BLaER1 (cell line): ENCODE data around the gene TMEM89.

Experiments used
- H3K27ac ChIP-seq: shearing (Covaris generic); formaldehyde crosslinking; 2 replicates; pipeline ENCODE4 v1.8.1; 2022
- H3K27me3 ChIP-seq: shearing (Covaris generic); formaldehyde crosslinking; 2 replicates; pipeline ENCODE4 v1.8.1; 2022
- H3K36me3 ChIP-seq: shearing (Covaris generic); formaldehyde crosslinking; 2 replicates; pipeline ENCODE4 v1.8.1; 2022
- H3K4me1 ChIP-seq: shearing (Covaris generic); formaldehyde crosslinking; 2 replicates; pipeline ENCODE4 v1.8.1; 2022
- H3K4me2 ChIP-seq: shearing (Covaris generic); formaldehyde crosslinking; 2 replicates; pipeline ENCODE4 v1.8.1; 2022
- H3K4me3 ChIP-seq: shearing (Covaris generic); formaldehyde crosslinking; 2 replicates; pipeline ENCODE4 v1.8.1; 2022
- H3K9ac ChIP-seq: shearing (Covaris generic); formaldehyde crosslinking; 2 replicates; pipeline ENCODE4 v1.8.1; 2022
- H3K9me3 ChIP-seq: shearing (Covaris generic); formaldehyde crosslinking; 2 replicates; pipeline ENCODE4 v1.8.1; 2022
- H4K20me1 ChIP-seq: shearing (Covaris generic); formaldehyde crosslinking; 2 replicates; pipeline ENCODE4 v1.8.1; 2022
- Cebpa-rat ChIP-seq: shearing (Covaris generic); IDR thresholded peaks from 2 replicates; pipeline ENCODE4 v1.8.1; 2022

TMEM89 gene

DNA sequence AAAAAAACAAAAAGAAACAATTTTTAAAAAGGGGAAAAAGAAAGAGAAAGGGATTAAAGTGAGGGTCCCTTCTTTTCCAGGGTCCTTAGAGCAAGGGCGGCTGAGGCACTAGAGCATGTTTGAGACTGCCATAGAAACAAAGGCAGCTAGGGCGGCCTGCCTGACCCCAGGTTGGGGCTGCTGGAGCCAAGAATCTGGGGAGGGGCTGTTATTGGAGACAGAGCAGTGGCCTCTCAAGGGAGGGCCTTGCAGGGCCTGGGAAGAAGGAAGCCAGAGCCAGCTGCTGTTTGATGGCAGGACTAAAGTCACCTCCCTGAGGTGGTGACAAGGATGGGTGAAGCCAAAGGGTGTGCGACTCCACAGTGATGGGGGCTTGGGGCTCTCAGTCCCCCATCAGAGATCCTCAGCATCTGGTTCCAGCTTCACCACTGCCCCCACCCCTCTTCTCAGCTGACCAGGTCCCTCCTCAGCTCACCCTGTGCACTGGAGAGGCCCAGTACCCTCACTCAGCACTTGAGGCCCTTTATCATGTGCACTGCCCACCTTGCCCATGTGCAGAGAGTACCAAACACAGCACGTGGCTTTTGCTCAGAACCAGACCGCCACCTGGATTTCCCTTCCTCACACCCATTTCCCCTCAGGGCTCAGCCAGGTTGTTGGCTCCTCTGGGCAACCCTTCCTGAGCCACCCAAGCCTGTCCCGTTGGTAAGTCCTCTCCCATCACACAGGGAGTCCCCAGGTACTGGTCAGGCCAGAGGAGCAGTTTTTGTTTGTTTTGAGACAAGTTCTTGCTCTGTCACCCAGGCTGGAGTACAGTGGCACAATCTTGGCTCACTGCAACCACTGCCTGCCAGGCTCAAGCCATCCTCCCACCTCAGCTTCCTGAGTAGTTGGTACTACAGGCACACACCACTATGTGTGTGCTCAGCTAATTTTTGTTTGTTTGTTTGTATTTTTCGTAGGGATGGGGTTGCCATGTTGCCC, 1.7 kb downstream of the TMEM89 start:
- no peak for TF ChIP-seq Cebpa-rat
- Histone ChIP-seq H4K20me1 (no peaks in the 10 kb centered on the region), H3K4me2 (no peak overlapping the region), H3K27ac (no peak overlapping the region), H3K4me1 (no peaks in the 10 kb centered on the region), H3K36me3 (peaks cover 53% of the 10 kb centered on the region), H3K9ac (no peak overlapping the region), H3K27me3 (no peaks in the 10 kb centered on the region), H3K4me3 (no peak overlapping the region), H3K9me3 (peaks cover 33% of the 10 kb centered on the region)

- H3K4me1 ChIP-seq, result no peaks in the 10 kb centered on the region
- H3K4me3 ChIP-seq, result peak overlapping the region; percentile 2; the same call in 1 of the 2 replicates
- no peak overlapping the region for H3K9ac ChIP-seq
- H3K27me3 ChIP-seq, result no peaks in the 10 kb centered on the region
- no peak for TF ChIP-seq Cebpa-rat
- no peaks in the 10 kb centered on the region for H4K20me1 ChIP-seq
- H3K4me2 ChIP-seq, result no peak overlapping the region
- H3K27ac ChIP-seq, result no peak overlapping the region
- peaks cover 38% of the 10 kb centered on the region for H3K36me3 ChIP-seq
- peaks cover 33% of the 10 kb centered on the region for H3K9me3 ChIP-seq
Measured at GRCh38 chr3:48617559-48617958, 4.0 kb downstream of the TMEM89 start.

- H3K27ac ChIP-seq, result no peak overlapping the region
- H3K4me2 ChIP-seq, result no peak overlapping the region
- no peak overlapping the region for H3K9ac ChIP-seq
- no peak for TF ChIP-seq Cebpa-rat
- H3K4me3 ChIP-seq, result no peak overlapping the region
- no peaks in the 10 kb centered on the region for H3K27me3 ChIP-seq
- no peaks in the 10 kb centered on the region for H4K20me1 ChIP-seq
- H3K36me3 ChIP-seq, result peaks cover 16% of the 10 kb centered on the region
- H3K4me1 ChIP-seq, result peaks cover 13% of the 10 kb centered on the region
- H3K9me3 ChIP-seq, result peaks cover 33% of the 10 kb centered on the region
Measured at GRCh38 chr3:48614044-48614443, 7.5 kb downstream of the TMEM89 start.

GRCh38 chr3:48612309-48612708, 9.3 kb downstream of the TMEM89 start:
- Histone ChIP-seq H3K27ac (no peak overlapping the region), H3K4me2 (no peak overlapping the region), H3K27me3 (no peaks in the 10 kb centered on the region), H4K20me1 (no peaks in the 10 kb centered on the region), H3K4me3 (no peak overlapping the region), H3K36me3 (peaks cover 13% of the 10 kb centered on the region), H3K9me3 (peaks cover 17% of the 10 kb centered on the region), H3K4me1 (peaks cover 25% of the 10 kb centered on the region), H3K9ac (no peak overlapping the region)
- no peak for TF ChIP-seq Cebpa-rat

GRCh38 chr3:48609088-48610005, 12.2 kb downstream of the TMEM89 start, which contains the start of gene UQCRC1:
UQCRC1 (minus strand) TSS chr3:48609646; CDS start chr3:48609620, 26 bp downstream.
- no peak for TF ChIP-seq Cebpa-rat
- Histone ChIP-seq H3K27me3 (no peaks in the 10 kb centered on the region), H3K9me3 (no peaks in the 10 kb centered on the region), H3K4me3 (peak within 1 kb of the TSS; percentile 85), H3K4me1 (peaks cover 25% of the 10 kb centered on the region), H4K20me1 (peaks cover 15% of the 10 kb centered on the region), H3K27ac (peak within 1 kb of the TSS; percentile 86), H3K36me3 (peaks cover 36% of the 10 kb centered on the region), H3K9ac (peak within 1 kb of the TSS; percentile 90), H3K4me2 (peak within 1 kb of the TSS; percentile 88)

DNA sequence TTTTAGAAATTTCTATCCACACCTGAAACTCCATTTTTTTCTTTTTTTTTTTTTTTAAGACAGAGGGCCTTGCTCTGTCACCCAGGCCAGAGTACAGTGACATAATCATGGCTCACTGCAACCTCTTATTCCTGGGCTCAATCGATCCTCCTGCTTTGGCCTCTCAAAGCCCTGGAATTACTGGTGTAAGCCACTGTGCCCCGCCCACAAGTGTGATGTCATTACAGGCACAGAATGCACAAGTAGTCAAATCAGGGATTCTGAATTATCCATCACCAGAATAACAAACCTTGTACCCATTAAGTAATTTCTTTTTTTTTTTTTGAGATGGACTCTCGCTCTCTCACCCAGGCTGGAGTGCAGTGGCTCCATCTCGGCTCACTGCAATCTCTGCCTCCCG, 14.1 kb downstream of the TMEM89 start:
- Histone ChIP-seq H3K4me1 (peaks cover 25% of the 10 kb centered on the region), H4K20me1 (peaks cover 21% of the 10 kb centered on the region), H3K4me3 (no peak overlapping the region), H3K9me3 (no peaks in the 10 kb centered on the region), H3K4me2 (peak overlapping the region; percentile 88; the same call in 1 of the 2 replicates), H3K36me3 (peaks cover 54% of the 10 kb centered on the region), H3K27me3 (no peaks in the 10 kb centered on the region), H3K27ac (no peak overlapping the region), H3K9ac (no peak overlapping the region)
- TF ChIP-seq Cebpa-rat, result no peak

- Histone ChIP-seq H3K27ac (no peak overlapping the region), H3K36me3 (peaks cover 100% of the 10 kb centered on the region), H3K4me1 (peaks cover 28% of the 10 kb centered on the region)
Measured at GRCh38 chr3:48601622-48601994, 20.0 kb downstream of the TMEM89 start.

DNA sequence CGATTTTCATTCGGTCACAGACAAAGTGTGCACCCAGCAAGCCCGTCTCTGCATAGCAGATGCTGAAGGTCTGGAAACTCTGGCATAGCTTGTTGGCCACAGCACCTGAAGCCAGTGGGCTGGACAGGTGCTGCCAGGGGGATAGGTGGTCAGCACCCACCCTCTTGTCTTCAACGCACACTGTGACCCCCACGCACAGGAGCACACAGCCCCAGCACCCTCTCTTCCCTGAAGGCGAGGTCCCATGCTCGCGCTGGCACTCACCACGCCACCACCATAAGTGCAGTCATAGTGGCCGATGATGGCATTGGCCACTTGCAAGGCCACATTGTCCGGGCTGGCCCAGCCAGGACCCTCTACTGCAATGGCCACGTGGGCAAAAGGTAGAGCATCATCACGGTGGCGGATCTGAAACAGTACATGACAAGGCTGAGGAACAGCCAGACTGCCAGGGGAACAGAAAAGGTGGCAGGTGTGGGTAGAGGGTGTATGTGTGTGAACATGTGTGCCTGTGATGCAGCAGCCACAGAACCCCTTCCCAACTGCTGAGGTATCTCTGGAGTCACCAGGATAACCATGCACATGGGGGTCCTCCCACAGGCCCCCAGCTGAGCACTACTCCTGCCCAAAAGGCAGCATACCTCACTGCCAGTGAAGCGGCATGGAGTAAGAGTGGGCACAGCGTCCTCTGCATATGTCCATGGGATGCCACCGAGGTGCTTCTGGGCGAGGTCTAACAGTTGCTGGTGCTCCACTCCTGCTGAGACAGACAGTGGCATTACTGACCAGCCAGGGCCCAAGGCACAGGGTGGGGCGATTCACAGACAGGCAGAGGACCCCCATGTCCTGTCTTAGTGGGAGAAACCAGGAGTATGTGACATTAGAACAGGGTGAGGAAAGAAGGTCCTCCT, 20.6 kb downstream of the TMEM89 start:
- Histone ChIP-seq H3K4me2 (no peak overlapping the region), H3K36me3 (peaks cover 95% of the 10 kb centered on the region), H3K27me3 (peaks cover 11% of the 10 kb centered on the region), H3K9me3 (no peaks in the 10 kb centered on the region), H3K9ac (no peak overlapping the region), H3K27ac (no peak overlapping the region), H3K4me3 (no peak overlapping the region), H3K4me1 (peaks cover 28% of the 10 kb centered on the region), H4K20me1 (peaks cover 83% of the 10 kb centered on the region)
- TF ChIP-seq Cebpa-rat, result no peak

More at GRCh38 chr3:48601622-48601994, 20.0 kb downstream of the TMEM89 start:
- no peak for TF ChIP-seq Cebpa-rat
- H4K20me1 ChIP-seq, result peaks cover 78% of the 10 kb centered on the region
- H3K9me3 ChIP-seq, result no peaks in the 10 kb centered on the region
- peaks cover 4% of the 10 kb centered on the region for H3K27me3 ChIP-seq
- H3K9ac ChIP-seq, result no peak overlapping the region
- no peak overlapping the region for H3K4me2 ChIP-seq
- no peak overlapping the region for H3K4me3 ChIP-seq
